Measurements from ENCODE around the gene RUFY2. TPM values are rescaled to one million over a fixed set of nuclear protein-coding genes. Genes with fewer than 3 reads are reported as not detected.
"Not testable (repeated sequence)": the region's sequence is repeated elsewhere in the genome, so short reads cannot be mapped to it uniquely, and the experiment has no call there.

RUFY2 gene
- total RNA-seq, 1 donor, result 35.5 TPM

- H3K4me2 ChIP-seq (ENCODE audit: insufficient read depth, low read length), result peak overlapping the region; percentile 86
These were observed 77.6 kb downstream of the RUFY2 start for GRCh38 chr10:68329506-68329861.

DNA sequence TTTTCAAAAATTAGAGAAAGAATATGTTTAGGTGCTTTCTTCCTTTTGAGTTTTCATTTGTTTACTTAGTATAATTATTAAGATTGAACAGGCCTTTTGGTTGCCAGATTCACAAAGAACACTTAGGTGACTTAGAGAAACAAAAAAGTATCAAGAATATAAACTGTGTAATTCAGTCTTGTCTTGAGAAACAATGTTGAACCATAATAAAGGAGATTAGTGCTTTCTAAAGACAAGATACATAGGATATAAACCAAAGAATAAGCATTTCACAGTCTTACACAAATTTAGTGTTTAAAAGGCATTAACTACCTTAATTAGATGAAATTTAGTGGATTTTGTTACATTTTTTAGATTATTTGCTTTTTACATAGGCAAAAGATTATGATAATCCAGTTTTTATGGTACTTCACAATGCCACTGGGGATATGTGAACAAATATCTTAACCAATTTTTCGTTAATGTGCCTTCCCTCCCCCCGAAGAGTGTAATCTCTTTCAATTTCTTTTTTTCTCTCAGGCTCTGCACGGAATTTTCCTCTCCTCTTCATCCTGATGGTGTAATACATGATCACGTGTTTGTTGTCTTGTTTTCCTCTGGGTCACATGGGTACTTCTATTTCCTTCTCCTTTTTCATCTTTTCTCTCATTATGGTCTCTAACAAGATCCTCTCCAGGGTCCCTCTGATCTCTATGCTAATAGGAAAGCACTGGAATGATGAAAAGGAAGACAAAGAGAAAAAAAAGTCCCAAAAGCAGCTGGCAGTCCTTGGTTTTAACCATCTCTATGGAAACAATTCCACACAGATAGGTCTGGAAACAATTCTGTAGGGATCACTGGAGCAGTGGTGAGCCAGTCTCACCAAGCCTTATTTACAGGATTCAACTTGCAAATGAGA, 78.9 kb downstream of the RUFY2 start:
- H3K4me2 ChIP-seq (ENCODE audit: insufficient read depth, low read length), result peak overlapping the region; percentile 86
- TF ChIP-seq, protein P1, sequence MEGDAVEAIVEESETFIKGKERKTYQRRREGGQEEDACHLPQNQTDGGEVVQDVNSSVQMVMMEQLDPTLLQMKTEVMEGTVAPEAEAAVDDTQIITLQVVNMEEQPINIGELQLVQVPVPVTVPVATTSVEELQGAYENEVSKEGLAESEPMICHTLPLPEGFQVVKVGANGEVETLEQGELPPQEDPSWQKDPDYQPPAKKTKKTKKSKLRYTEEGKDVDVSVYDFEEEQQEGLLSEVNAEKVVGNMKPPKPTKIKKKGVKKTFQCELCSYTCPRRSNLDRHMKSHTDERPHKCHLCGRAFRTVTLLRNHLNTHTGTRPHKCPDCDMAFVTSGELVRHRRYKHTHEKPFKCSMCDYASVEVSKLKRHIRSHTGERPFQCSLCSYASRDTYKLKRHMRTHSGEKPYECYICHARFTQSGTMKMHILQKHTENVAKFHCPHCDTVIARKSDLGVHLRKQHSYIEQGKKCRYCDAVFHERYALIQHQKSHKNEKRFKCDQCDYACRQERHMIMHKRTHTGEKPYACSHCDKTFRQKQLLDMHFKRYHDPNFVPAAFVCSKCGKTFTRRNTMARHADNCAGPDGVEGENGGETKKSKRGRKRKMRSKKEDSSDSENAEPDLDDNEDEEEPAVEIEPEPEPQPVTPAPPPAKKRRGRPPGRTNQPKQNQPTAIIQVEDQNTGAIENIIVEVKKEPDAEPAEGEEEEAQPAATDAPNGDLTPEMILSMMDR (IDR thresholded peaks at IDR 0.05; ENCODE audit: extremely low read depth, low read depth, low read length), result no peak
- peak overlapping the region; percentile 95 for H3K27ac ChIP-seq (ENCODE audit: low read depth, low read length)
- peaks cover 7% of the 10 kb centered on the region for H4K20me1 ChIP-seq (ENCODE audit: insufficient read depth, low read length)
- no peaks in the 10 kb centered on the region for H3K36me3 ChIP-seq (ENCODE audit: insufficient read depth, low read length)
- H3K9me3 ChIP-seq (ENCODE audit: low read depth, low read length), result no peaks in the 10 kb centered on the region
- H3K27me3 ChIP-seq (ENCODE audit: insufficient read depth, low read length), result no peaks in the 10 kb centered on the region
- peak overlapping the region; percentile 70 for H2AFZ ChIP-seq (ENCODE audit: low read length)
- H3K4me1 ChIP-seq (ENCODE audit: insufficient read depth, low read length), result peaks cover 33% of the 10 kb centered on the region
- peaks cover 31% of the 10 kb centered on the region for H3K79me2 ChIP-seq (ENCODE audit: insufficient read depth, low read length)
- peak overlapping the region; percentile 61 for H3K4me3 ChIP-seq (ENCODE audit: insufficient read depth, low read length)
- DNase-seq (ENCODE audit: insufficient read length, low spot score, missing footprints), result peak; percentile 82

More at GRCh38 chr10:68329506-68329861, 77.6 kb downstream of the RUFY2 start:
- H3K9me3 ChIP-seq (ENCODE audit: low read depth, low read length), result no peaks in the 10 kb centered on the region
- H3K79me2 ChIP-seq (ENCODE audit: insufficient read depth, low read length), result peaks cover 45% of the 10 kb centered on the region
- peaks cover 20% of the 10 kb centered on the region for H4K20me1 ChIP-seq (ENCODE audit: insufficient read depth, low read length)
- H3K36me3 ChIP-seq (ENCODE audit: insufficient read depth, low read length), result no peaks in the 10 kb centered on the region
- peak overlapping the region; percentile 95 for H3K27ac ChIP-seq (ENCODE audit: low read depth, low read length)
- no peaks in the 10 kb centered on the region for H3K27me3 ChIP-seq (ENCODE audit: insufficient read depth, low read length)
- peaks cover 37% of the 10 kb centered on the region for H3K4me1 ChIP-seq (ENCODE audit: insufficient read depth, low read length)
- H3K4me3 ChIP-seq (ENCODE audit: insufficient read depth, low read length), result no peak overlapping the region
- peak; percentile 23 for DNase-seq (ENCODE audit: insufficient read length, low spot score, missing footprints)
- H2AFZ ChIP-seq (ENCODE audit: low read length), result no peak overlapping the region
- TF ChIP-seq, protein P1 (IDR thresholded peaks at IDR 0.05; ENCODE audit: extremely low read depth, low read depth, low read length), result no peak

GRCh38 chr10:68324396-68324795, 82.7 kb downstream of the RUFY2 start:
- H3K9me3 ChIP-seq (ENCODE audit: low read depth, low read length); H4K20me1 ChIP-seq (ENCODE audit: insufficient read depth, low read length); H3K79me2 ChIP-seq (ENCODE audit: insufficient read depth, low read length); H3K36me3 ChIP-seq (ENCODE audit: insufficient read depth, low read length); H3K27me3 ChIP-seq (ENCODE audit: insufficient read depth, low read length); H3K27ac ChIP-seq (ENCODE audit: low read depth, low read length); H2AFZ ChIP-seq (ENCODE audit: low read length); H3K4me2 ChIP-seq (ENCODE audit: insufficient read depth, low read length); DNase-seq (ENCODE audit: insufficient read length, low spot score, missing footprints); H3K4me3 ChIP-seq (ENCODE audit: insufficient read depth, low read length): not testable (repeated sequence)
- peaks cover 18% of the 10 kb centered on the region for H3K4me1 ChIP-seq (ENCODE audit: insufficient read depth, low read length)

DNA sequence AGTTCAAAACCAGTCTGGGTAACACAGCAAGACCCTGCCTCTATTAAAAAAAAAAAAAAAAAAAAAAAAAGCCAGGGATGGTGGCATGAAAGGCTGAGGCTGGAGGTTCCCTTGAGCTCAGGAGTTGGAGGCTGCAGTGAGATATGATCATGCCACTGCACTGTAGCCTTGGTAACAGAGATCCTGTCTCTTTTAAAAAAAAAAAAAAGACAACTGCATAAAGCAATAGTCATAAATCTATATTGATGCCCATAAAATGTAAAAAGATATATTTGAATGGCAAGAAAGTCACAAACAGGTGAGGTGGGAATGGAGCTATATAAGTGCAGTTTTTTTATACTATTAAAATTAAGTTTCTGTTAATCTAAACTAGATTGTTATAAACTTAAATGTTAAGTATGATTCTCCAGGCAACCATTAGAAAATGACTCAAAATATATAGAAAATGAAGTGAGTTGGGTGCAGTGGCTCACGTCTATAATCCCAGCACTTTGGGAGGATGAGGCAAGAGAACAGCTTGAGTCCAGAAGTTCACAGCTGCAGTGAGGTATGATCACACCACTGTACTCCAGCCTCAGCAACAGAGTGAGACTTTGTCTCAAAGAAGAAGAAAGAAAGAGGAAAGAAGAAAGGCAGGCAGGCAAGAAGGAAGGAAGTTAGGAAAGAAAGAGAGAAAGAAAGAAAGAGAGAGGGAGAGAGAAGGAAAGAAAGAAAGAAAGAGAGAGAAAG, 88.6 kb downstream of the RUFY2 start:
- H3K4me2 ChIP-seq (ENCODE audit: insufficient read depth, low read length), result no peak overlapping the region

More for the DNA sequence above, 88.6 kb downstream of the RUFY2 start:
- Histone ChIP-seq H3K4me1 (ENCODE audit: insufficient read depth, low read length) (no peaks in the 10 kb centered on the region), H3K4me3 (ENCODE audit: insufficient read depth, low read length) (no peak overlapping the region), H2AFZ (ENCODE audit: low read length) (no peak overlapping the region), H3K9me3 (ENCODE audit: low read depth, low read length) (no peaks in the 10 kb centered on the region), H3K79me2 (ENCODE audit: insufficient read depth, low read length) (no peaks in the 10 kb centered on the region), H4K20me1 (ENCODE audit: insufficient read depth, low read length) (no peaks in the 10 kb centered on the region), H3K27me3 (ENCODE audit: insufficient read depth, low read length) (no peaks in the 10 kb centered on the region), H3K36me3 (ENCODE audit: insufficient read depth, low read length) (no peaks in the 10 kb centered on the region), H3K27ac (ENCODE audit: low read depth, low read length) (no peak overlapping the region)
- TF ChIP-seq, protein P1 (IDR thresholded peaks at IDR 0.05; ENCODE audit: extremely low read depth, low read depth, low read length), result no peak
- no peak for DNase-seq (ENCODE audit: insufficient read length, low spot score, missing footprints)
